ENCODE results near the gene C12orf50. TPM values are rescaled to one million over a fixed set of nuclear protein-coding genes. Genes with fewer than 3 reads are reported as not detected.
"Not testable (repeated sequence)": the region's sequence is repeated elsewhere in the genome, so short reads cannot be mapped to it uniquely, and the experiment has no call there.

The C12orf50 gene
- total and polyA plus RNA-seq, 3 donors from 2014 or later, result 24.8 to 64.6 (median 47.0) TPM

GRCh38 chr12:87981495-87981894 lies 47.7 kb downstream of the C12orf50 start:
- 47 to 66% methylated on average over 1 of the region's 1 CpG for whole genome bisulfite sequencing, 2 donors
- intact Hi-C loops (cut with DNase I; ENCODE audit: low total_unique reads), result no loop called here
- no peak for TF ChIP-seq POLR2A (IDR thresholded peaks at IDR 0.05)
- TF ChIP-seq CTCF (IDR thresholded peaks at IDR 0.05), result no peak
- H3K27ac ChIP-seq, result no peak overlapping the region
- no peaks in the 10 kb centered on the region for H3K36me3 ChIP-seq (ENCODE audit: low read depth, missing control alignments)
- no peaks in the 10 kb centered on the region for H3K9me3 ChIP-seq
- no peak overlapping the region for H3K4me3 ChIP-seq
- no peaks in the 10 kb centered on the region for H3K27me3 ChIP-seq
- DNase-seq, result no peak
- no peaks in the 10 kb centered on the region for H3K4me1 ChIP-seq

DNA sequence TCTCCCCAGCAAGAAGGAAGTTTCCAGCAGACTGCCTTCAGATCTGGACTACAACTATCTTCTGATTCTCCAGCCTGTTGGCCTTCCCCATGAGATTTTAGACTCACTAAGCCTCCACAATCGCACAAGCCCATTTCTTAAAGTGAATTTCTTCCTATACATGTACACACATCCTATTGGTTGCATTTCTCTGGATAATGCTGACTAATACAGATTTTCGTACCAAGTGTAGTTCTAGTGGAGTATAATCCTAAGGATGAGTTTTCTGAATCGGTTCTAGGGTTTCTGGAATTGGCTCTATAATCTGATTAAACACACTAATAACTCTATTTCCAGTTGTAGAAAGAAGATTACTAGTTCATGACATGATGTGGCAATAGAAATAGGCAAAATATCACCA lies 53.3 kb downstream of the C12orf50 start:
- WGBS, 2 donors, result 94 to 97% methylated on average over 3 of the region's 3 CpGs
- Histone ChIP-seq H3K27ac (no peak overlapping the region), H3K4me3 (no peak overlapping the region), H3K27me3 (no peaks in the 10 kb centered on the region), H3K36me3 (ENCODE audit: low read depth, missing control alignments) (no peaks in the 10 kb centered on the region), H3K9me3 (no peaks in the 10 kb centered on the region), H3K4me1 (no peaks in the 10 kb centered on the region)
- DNase-seq, result no peak
- TF ChIP-seq POLR2A (IDR thresholded peaks at IDR 0.05) (no peak), CTCF (IDR thresholded peaks at IDR 0.05) (no peak)
- intact Hi-C loops (cut with DNase I; ENCODE audit: low total_unique reads), result no loop called here

- Histone ChIP-seq H3K4me1 (no peaks in the 10 kb centered on the region), H3K36me3 (ENCODE audit: low read depth, missing control alignments) (no peaks in the 10 kb centered on the region), H3K27me3 (no peaks in the 10 kb centered on the region), H3K4me3 (no peak overlapping the region), H3K9me3 (no peaks in the 10 kb centered on the region), H3K27ac (no peak overlapping the region)
- intact Hi-C loops (cut with DNase I; ENCODE audit: low total_unique reads), result no loop called here
- TF ChIP-seq POLR2A (IDR thresholded peaks at IDR 0.05) (no peak), CTCF (IDR thresholded peaks at IDR 0.05) (no peak)
- DNase-seq, result no peak
Measured at GRCh38 chr12:87967871-87968270, 61.3 kb downstream of the C12orf50 start.

- Histone ChIP-seq H3K4me1 (no peaks in the 10 kb centered on the region), H3K27ac (peak overlapping the region in 1 of 2 donors; percentile 38), H3K4me3 (no peak overlapping the region), H3K27me3 (no peaks in the 10 kb centered on the region), H3K9me3 (no peaks in the 10 kb centered on the region), H3K36me3 (ENCODE audit: low read depth, missing control alignments) (no peaks in the 10 kb centered on the region)
- DNase-seq, result no peak
- 47% methylated on average over 2 of the region's 2 CpGs for WGBS, 2 donors
- intact Hi-C loops (cut with DNase I; ENCODE audit: low total_unique reads), result no loop called here
- no peak for TF ChIP-seq CTCF (IDR thresholded peaks at IDR 0.05)
- no peak for TF ChIP-seq POLR2A (IDR thresholded peaks at IDR 0.05)
Measured at GRCh38 chr12:87960566-87960965, 68.6 kb downstream of the C12orf50 start.

GRCh38 chr12:87954028-87954427 lies 75.2 kb downstream of the C12orf50 start:
- H3K27me3 ChIP-seq; H3K4me1 ChIP-seq; DNase-seq; H3K36me3 ChIP-seq (ENCODE audit: low read depth, missing control alignments); H3K27ac ChIP-seq; intact Hi-C loops (cut with DNase I; ENCODE audit: low total_unique reads); H3K4me3 ChIP-seq; H3K9me3 ChIP-seq: not testable (repeated sequence)
- 91 to 94% methylated on average over 7 of the region's 7 CpGs for WGBS, 2 donors

Data from testis (tissue), 3 donors.